Measurements from ENCODE around the gene CD99L2. TPM values are rescaled to one million over a fixed set of nuclear protein-coding genes. Genes with fewer than 3 reads are reported as not detected.
"Not testable (repeated sequence)": the region's sequence is repeated elsewhere in the genome, so short reads cannot be mapped to it uniquely, and the experiment has no call there.

The CD99L2 gene
- total RNA-seq, 2 experiments from 2014 or later = 12.6 to 14.3 TPM

DNA sequence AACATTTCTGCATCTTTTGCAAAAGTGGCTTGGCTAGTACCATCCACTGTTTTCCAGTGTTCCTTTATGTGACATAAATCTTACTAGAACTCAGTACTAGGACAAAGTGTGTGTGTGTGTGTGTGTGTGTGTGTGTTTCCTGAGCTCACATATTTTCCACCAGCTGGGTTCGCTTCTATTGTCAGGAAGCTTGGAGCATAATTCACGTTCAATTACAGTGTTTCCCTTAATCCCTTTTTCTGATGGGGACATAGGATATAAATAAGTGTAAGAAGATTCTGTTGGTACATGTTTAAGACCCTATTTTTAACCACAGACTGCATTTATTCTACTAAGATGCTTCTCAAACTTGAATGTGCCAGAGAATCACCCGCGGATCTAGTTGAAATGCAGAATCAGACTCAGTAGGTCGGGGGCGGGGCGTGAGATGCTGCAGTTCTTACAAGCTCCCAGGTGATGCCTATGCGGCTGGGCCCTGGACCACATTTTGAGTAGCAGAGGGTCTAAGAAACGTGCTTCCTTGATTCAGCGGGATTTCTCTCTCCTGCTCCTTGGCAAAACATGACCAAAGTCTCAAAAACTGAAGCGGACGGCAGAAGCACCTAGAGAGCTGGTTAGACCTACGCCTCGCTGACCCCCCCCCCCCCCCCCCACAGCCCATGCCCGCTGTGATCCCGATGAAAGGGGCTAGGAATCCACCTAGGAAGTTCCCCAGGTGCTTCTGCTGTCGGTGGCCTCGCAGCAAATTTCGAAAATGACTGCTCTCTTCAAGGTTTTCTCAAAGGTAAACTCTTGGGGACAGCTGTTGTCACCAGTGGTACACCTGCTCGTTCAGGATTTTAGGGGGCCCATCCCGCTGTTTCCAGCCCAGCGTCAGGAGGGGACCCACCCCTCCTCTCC is 797 bp downstream of the CD99L2 start:
- ChIA-PET POLR2A (interaction anchor here (0.7 to 1.3 kb wide), 3 partner anchors 17 to 201 kb away, joined by 3 to 4 read pairs (median 4); no protein-coding TSS in a partner anchor), CTCF (no interaction called here)

DNA sequence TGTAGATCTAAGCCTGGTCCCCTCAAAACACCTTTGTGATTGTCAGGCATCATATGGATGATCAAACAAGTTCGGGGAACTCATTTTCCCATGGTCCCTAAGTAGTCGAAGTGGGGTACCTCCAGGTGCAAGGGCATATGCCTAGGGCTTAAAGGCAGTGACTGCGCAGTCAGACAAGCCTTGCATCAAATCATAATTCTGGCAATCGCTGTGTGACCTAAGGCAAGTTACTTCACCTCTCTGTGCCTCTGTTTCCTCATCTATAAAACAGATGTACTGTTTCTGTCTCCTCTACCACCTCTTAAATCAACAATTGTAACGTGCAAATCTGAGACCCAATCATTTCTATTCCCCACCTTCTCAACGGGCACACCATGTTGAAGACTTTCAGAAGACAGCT is 1.8 kb downstream of the CD99L2 start:
- POLR2A ChIA-PET = no interaction called here

DNA sequence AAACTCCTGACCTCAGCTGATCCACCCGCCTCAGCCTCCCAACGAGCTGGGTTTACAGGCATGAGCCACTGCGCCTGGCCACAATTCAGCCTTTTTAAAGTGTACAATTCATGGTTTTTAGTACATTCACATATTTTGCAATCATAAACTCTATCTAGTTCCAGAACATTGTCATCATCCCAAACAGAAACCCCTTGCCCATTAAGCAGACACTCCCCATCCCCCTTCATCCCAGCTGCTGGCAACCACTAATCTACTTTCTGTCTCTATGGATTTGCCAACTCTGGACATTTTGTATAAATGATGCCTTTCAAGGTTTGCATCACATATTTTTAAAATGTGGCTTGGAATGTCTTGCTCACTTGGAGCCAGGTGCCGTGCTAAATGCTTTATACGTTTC is 4.5 kb downstream of the CD99L2 start:
- ChIA-PET CTCF (no interaction called here), POLR2A (no interaction called here)

More for the DNA sequence above, 1.8 kb downstream of the CD99L2 start:
- CTCF ChIA-PET = no interaction called here

DNA sequence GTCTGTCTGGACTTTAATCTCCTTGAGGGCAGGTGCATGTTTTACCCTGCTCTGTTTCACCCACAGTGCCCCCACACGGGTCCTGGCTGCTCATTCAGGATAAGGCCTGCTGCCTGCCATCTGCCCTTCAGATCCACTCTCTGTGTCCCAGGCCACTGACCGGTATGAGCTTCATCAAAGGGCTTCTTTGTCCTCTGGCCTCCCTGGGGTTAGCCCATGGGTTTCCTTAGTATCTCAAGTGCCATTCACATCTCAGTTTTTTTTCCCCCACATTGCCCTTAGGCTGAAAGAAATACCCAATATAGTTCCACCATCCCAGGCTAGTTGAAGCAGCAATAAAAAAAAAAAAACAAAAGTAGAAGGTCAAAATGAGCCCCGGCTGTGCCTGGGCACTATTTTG is 9.3 kb downstream of the CD99L2 start:
- ChIA-PET POLR2A (no interaction called here), CTCF (no interaction called here)

DNA sequence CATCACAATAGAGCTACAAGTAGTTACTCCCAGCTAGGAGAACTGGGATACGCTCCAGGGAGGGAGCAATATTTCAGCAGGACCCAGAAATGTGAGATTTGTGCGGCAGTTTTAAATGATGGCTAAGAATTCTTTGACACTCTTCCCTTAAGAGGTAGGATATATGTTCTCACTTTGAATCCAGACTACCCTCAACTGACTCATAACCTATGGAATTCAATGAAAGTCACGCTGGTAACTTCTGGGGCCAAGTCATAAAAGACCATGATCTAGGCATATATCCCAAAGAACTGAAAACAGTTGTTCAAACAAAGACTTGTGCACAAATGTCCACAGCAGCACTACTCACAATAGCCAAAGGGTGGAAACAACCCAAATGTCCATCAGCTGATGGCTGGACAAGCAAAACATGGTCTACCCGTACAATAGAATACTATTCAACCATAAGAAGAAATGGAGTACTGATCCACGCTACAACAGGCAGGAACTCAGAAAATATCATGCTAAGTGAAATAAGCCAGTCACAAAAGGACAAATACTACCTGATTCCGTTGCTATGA is 10.5 kb downstream of the CD99L2 start:
- CTCF ChIA-PET = no interaction called here

DNA sequence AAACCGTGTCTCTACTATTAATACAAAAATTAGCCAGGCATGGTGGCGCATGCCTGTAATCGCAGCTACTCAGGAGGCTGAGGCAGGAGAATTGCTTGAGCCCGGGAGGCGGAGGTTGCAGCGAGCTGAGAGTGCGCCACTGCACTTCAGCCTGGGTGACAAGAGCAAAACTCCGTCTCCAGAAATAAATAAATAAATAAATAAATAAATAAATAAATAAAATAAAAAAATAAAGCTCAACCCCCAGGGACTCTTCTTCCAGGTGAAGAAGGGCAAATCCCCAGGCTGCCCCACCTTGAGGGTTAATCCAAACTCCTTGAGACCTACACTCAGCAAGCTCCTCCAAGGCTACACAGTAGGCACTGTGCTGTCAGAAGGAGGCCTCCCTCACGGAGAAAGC is 11.2 kb downstream of the CD99L2 start:
- POLR2A ChIA-PET, CTCF ChIA-PET: not testable (repeated sequence)

More for the DNA sequence above, 10.5 kb downstream of the CD99L2 start:
- POLR2A ChIA-PET = no interaction called here

DNA sequence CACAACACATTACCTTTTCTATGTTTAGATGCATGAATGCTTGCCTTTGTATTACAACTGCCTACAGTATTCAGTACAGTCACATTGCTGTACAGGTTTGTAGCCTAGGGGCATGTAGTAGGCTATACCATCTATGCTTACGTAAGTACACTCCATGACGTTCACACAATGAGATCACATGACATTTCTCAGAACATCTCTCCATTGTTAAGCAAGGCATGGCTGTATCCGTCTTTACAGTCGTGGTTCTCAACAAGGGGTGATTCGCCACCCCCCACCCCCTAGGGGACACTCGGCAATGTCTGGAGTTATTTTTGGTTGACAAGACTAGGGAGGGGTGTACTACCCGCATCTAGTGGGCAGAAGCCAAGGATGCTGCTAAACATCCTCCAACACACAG is 12.1 kb downstream of the CD99L2 start:
- CTCF ChIA-PET = no interaction called here
- POLR2A ChIA-PET = no interaction called here

DNA sequence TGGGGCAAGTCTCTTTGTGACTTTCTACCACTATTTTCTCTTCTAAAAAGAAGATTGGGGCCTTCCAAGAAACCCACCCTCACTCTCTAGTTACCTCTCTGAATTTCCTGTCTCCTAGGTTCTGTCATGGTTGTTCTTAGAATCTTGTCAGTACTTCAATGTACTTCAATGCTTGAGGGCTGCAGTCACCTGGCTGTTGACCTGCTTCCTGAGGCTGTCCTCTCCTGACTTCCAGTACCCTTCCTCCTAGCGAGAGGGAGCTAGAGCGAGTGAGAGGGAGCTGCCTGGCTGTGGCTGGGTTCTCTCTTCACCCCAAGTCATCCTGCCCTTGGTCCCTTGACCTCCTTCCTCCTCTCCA is 17.7 kb downstream of the CD99L2 start:
- POLR2A ChIA-PET = interaction anchor here (1.4 kb wide), 1 partner anchor 17 kb away, joined by 4 read pairs; the partner anchor contains the start of gene CD99L2
- CTCF ChIA-PET = no interaction called here

DNA sequence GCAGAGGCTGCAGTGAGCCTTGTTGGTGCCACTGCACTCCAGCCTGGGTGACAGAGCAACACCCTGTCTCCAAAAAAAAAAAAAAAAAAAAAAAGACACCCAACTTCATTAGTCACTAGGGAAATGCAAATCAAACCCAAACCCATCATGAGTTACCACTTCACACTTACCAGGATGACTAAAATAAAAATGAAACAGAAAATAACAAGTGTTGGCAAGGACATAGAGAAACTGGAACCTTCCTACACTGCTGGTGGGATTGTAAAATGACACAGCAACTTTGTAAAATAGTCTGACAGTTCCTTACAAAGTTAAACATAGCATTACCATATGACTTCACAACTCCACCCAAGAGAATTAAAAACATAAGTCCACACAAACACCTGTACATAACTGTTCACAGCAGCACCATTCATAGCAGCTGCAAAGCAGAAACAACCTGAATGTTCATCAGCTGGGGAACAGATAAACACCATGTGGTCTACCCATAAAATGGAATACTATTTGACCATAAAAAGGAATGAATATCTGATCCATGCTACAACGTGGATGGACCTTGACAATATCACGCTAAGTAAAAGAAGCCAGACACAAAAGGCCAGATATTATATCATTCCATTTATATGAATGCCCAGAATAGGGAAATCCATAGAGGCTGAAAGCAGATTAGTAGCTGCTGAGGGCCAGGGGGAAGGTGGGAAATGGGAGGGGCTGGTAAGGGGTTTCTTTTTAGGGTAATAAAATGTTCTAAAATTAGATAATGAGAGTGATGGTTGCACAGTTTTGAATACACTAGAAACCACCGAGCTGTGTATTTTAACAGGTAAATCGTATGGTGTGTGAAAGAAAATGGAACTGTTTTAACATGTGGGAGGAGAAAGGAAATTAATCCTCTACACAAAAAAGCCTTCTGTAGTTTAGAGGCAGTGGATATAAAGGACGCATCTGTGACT is 18.3 kb downstream of the CD99L2 start:
- POLR2A ChIA-PET = interaction anchor here (1.4 kb wide), 1 partner anchor 18 kb away, joined by 4 read pairs; the partner anchor contains the start of gene CD99L2
- CTCF ChIA-PET = no interaction called here

DNA sequence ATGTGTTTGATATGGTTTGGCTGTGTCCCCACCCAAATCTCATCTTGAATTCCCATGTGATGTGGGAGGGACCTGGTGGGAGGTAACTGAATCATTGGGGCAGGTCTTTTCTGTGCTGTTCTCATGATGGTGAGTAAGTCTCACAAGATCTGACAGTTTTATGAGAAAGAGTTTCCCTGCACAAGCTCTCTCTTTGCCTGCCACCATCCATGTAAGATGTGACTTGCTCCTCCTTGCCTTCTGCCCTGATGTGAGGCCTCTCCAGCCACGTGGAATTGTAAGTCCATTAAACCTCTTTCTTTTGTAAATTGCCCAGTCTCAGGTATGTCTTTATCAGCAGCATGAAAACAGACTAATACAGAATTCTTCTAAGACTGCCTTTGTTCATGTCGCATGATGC is 22.8 kb downstream of the CD99L2 start:
- CTCF ChIA-PET, POLR2A ChIA-PET: not testable (repeated sequence)

DNA sequence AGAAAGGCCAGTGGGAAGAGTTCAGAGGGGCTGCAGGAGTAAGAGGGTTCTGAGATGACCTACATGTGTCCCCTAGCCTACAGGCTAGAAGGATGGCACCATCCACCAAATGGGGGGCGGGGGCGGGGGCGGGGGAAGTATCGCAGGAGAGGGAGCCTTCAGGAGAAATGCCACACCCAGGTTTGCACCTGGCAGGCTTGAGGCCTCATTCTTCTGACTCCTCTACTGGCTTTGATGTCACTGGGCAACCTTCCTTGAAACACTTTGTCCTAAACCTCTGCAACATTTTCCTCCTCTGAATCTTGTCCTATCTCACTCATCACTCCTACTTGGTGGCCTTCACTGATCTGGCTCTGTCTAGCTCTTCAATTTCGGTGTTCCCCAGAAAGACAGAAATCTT is 24.0 kb downstream of the CD99L2 start:
- ChIA-PET POLR2A (no interaction called here), CTCF (no interaction called here)

DNA sequence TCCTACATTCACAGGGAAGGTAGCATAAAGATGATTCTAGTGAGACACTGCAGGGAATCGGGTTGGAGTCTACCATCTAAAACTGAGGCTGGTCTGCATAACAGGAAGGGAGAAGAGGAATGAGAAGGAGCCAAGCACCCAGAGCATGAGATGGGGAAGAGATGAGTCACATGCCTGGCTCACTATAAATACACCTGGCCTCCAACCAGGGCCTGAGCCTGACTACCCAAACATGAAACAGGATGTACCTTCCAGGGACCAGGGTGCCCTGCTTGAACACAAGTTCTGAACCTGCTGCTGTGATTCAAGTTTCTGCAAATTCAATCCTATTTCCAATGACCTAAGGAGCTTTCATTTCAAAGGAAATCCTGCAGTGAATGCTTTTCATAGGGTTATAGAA is 24.9 kb downstream of the CD99L2 start:
- CTCF ChIA-PET = no interaction called here
- POLR2A ChIA-PET = no interaction called here

DNA sequence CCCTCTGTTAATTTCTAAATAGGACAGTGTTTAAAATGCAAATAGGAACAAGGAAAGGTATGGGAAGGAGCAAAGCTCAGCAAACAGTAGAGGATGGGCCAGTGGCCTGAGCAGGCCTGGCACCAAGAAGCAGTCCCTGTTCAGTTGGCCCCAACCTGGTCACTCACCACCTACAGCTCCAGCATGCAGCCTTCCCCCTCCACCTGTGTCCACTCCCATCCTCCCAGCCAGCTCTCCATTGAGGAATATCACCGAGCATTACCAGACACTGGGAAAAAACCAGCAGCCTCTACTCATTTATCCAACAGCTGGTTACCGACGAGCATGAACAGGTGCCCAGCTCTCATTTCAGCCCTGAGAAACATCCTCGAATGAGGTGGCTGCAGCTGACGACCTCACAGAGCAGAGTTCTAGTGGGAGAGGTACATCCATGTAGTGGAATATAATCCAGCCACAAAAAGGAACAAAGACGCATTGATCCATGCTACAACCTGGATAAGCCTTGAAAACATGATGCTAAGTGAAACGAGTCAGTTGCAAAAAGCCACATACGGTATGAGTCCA is 25.6 kb downstream of the CD99L2 start:
- POLR2A ChIA-PET = no interaction called here
- CTCF ChIA-PET = no interaction called here

DNA sequence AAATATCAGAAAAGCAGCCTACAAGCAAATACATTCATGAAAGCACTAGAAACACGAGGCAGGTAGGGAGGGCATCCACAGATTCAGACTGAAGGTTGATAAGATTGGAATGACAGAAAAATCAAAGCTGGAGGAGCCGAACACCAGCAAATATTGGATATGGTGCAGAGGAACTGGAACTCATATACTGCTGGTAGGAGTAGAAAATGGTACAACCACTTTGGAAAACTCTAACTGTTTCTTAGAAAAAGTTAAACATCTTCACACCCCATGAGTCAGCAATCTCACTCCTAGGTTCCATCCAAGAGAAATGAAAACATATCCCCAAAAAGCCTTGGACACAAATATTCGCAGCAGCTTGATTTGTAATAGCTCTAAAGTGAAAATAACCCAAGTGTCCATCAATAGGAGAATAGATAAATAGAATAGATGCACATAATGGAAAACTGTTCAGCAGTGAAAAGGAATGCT is 27.1 kb downstream of the CD99L2 start:
- ChIA-PET POLR2A (no interaction called here), CTCF (no interaction called here)

DNA sequence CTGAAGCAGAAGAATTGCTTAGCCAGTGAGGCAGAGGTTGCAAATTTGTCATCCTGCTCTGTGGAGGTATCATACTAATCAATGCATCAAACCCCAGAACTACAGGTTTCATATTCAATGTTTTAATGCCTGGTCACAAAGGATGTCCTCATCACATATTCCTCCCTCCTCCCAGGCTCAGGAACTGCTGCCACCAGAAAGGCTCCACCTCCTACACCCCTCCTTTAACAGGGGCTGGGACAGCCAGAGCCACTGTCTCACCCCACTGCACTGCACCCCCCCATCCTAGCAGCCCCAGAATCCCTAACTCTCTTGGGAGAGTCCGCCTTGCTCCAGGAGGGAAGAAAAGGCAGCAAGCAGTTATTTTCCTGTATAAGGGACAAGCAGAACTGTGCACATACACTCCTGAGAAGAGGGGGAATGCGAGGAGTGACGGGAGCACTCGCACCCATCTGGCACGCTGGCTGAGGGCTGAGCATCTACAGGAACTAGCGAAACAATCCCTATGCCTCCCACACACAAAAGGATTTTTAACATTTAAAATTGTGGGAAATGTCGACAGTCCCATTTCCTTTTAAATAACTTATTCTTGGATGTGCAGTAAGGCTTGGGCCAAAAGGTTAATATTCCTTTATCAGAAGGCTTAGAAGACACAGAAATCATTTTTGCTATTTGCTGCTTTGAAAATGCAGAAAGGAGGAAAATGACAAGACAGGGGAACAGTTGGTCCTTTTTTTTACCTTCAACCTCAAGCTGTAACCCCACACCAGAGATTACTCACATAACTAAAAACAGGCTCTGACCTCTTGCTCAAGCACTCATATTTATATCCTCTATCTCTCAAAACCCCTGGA is 27.8 kb downstream of the CD99L2 start:
- POLR2A ChIA-PET = no interaction called here
- CTCF ChIA-PET = no interaction called here

DNA sequence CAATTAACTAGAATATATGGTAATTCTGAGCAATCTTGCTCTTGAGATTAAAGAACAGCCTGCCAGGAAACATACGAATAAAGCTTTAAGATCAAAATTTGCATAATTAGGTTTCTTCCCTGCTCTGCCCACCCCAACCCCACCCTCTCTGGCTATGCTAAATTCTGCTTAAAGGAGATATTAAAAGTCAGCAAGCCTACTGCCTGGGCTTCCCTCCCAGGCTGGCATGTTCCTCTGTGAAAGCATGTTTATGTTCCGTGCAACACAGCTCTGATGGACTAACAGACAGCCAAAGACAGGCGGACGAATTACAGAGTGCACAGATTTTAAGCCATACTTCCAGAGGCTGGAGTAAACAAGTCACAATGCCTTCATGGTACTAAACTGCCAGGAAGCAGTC is 28.4 kb downstream of the CD99L2 start:
- ChIA-PET CTCF (no interaction called here), POLR2A (no interaction called here)

DNA sequence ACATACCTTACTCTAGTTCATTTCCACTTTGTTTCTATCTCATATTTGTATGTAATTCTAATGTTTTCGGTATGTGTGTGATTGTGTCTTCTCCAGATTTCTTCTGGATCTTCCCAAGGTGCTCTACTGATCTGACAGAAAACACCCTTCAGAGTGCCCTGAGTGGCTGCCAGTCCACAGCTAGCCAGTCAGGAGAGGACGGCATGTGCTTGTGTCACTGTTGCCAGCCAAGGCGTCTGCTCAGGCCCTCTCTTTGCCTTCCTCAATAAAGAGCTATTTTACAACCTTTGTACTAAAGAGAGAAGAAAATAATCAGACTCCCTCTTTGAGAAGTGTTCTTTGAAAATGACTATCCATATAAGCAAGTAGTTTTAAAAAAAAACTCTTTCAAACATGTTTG is 29.0 kb downstream of the CD99L2 start:
- ChIA-PET POLR2A (no interaction called here), CTCF (no interaction called here)

DNA sequence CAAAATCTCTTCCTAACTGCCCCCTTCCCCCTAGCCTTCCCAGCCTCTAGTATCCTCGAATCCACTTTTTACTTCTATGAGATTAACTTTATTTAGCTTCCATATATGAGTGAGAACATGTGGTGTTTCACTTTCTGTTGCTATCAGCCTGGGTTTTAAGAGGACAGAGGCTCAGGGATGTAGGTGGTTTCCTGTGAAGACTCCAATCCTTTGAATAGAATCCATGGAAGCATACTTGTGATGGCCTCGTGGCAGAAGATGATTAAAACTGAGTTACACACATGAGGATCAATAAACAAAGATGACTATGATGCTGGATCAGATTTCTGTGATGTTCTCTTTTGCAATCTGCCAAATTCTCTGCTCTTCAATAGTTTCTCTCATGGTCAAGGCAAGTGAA is 29.8 kb downstream of the CD99L2 start:
- CTCF ChIA-PET = no interaction called here
- POLR2A ChIA-PET = no interaction called here

DNA sequence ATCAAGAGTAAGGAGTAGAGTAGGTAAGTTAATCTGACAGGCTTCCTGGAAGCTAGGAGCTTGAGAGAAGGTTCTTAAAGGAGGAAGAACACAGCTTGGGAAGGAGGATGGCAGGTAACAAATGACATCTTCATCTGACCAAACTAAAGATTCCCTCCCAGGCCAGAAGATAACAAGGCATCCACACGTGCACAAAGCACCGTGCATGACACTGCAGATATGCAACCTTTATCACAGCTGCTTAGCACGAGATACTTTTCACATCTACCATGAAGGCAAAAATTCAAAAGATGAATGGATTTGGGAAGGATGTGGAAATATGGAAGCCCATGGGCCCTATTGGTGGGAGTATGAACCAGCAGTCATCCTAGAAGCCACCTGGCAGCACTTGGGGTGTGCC is 34.3 kb downstream of the CD99L2 start:
- CTCF ChIA-PET = no interaction called here
- POLR2A ChIA-PET = no interaction called here
